ENCODE data around the gene MROH7. TPM values are rescaled to one million over a fixed set of nuclear protein-coding genes. Genes with fewer than 3 reads are reported as not detected.

Gene MROH7
- under 0.01 and 0.37 TPM in 2 replicates for total RNA-seq

GRCh38 chr1:54640863-54641836 is at the start of gene MROH7:
TSS of gene MROH7 (plus strand) at chr1:54641786. CDS start at chr1:54652927, 11,141 bp downstream.

GRCh38 chr1:54623216-54624007 is 18.2 kb upstream of the MROH7 start, which contains the start of gene FAM151A:
TSS of gene FAM151A (minus strand) at chr1:54623525. CDS start at chr1:54623395, 130 bp downstream.

GRCh38 chr1:54715493-54716298 is 74.1 kb downstream of the MROH7 start, which contains the start of gene TTC4:
TSS of gene TTC4 (plus strand) at chr1:54715861. CDS start at chr1:54715909, 48 bp downstream.

Other genes with a start within 250 kb of the MROH7 start
- 11.4 and 25.4 TPM in 2 replicates for gene SSBP3, start 235.4 kb upstream of the MROH7 start, total RNA-seq
- 2.9 and 3.7 TPM in 2 replicates for gene ACOT11, start 93.6 kb upstream of the MROH7 start, total RNA-seq
- not detected in 2 replicates for gene FAM151A, start 18.3 kb upstream of the MROH7 start, total RNA-seq
- gene TTC4, start 74.1 kb downstream of the MROH7 start, total RNA-seq, result 26.1 and 29.3 TPM in 2 replicates
- 4.4 and 5.9 TPM in 2 replicates for gene PARS2, start 122.7 kb downstream of the MROH7 start, total RNA-seq
- not detected in 2 replicates for gene TTC22, start 159.5 kb downstream of the MROH7 start, total RNA-seq
- gene DHCR24, start 245.4 kb downstream of the MROH7 start, total RNA-seq, result 267 and 288 TPM in 2 replicates

All from subcutaneous preadipocyte (primary cell).